Gastroesophageal sphincter (tissue), 4 donors: ENCODE data around the gene AFF3. TPM values are rescaled to one million over a fixed set of nuclear protein-coding genes. Genes with fewer than 3 reads are reported as not detected.

ENCODE experiments used
- ATAC-seq: fragments of 150-250 bp; one replicate; pipeline ENCODE4 v1.9.1; 2016; ENCODE audit warnings: mild to moderate bottlenecking, moderate library complexity
- H3K27ac ChIP-seq, 4 donors: fragments of 200-600 bp; sonication (generic) in 3 of 4; 1 replicate in 3 of 4; 2 replicates in 1 of 4; pipeline ENCODE4 v1.5.1; 2016 to 2019
- H3K27me3 ChIP-seq: fragments of 200-600 bp; sonication (generic); one replicate; pipeline ENCODE4 v1.5.1; 2019
- H3K36me3 ChIP-seq, 2 donors: fragments of 200-600 bp; sonication (generic); one replicate each; pipeline ENCODE4 v1.5.1; 2019; ENCODE audit warnings: control low read depth in 1 of 2
- H3K4me1 ChIP-seq, 3 donors: fragments of 200-600 bp; sonication (generic); 1 replicate in 2 of 3; 2 replicates in 1 of 3; pipeline ENCODE4 v1.5.1; 2016 to 2019; ENCODE audit warnings: control low read depth in 2 of 3
- H3K4me3 ChIP-seq, 2 donors: fragments of 200-600 bp; sonication (generic); one replicate each; pipeline ENCODE4 v1.5.1; 2019; ENCODE audit warnings: mild to moderate bottlenecking in 1 of 2, moderate library complexity in 1 of 2
- H3K9me3 ChIP-seq, 3 donors: fragments of 200-600 bp; sonication (generic); one replicate each; pipeline ENCODE4 v1.5.1; 2017 to 2019; ENCODE audit warnings: control low read depth in 2 of 3
- CTCF ChIP-seq, 4 experiments: fragments of 200-600 bp in 2 of 4; fragments of 450-650 bp in 2 of 4; sonication (generic) in 1 of 4; IDR thresholded peaks; one replicate each; pipeline ENCODE4 v1.5.1; 2017 to 2019; ENCODE audit warnings: antibody characterized with exemption in 4 of 4, mild to moderate bottlenecking in 2 of 4, moderate library complexity in 2 of 4
- EP300 ChIP-seq: sonication (generic); formaldehyde crosslinking; IDR thresholded peaks from one replicate; pipeline ENCODE4 v1.6.1; 2017; ENCODE audit warnings: antibody characterized with exemption, mild to moderate bottlenecking
- POLR2A ChIP-seq, 2 donors: fragments of 450-650 bp; IDR thresholded peaks; one replicate each; pipeline ENCODE4 v1.6.1; 2017; ENCODE audit warnings: antibody characterized with exemption in 2 of 2, mild to moderate bottlenecking in 2 of 2, moderate library complexity in 1 of 2
- POLR2AphosphoS5 ChIP-seq: sonication (generic); formaldehyde crosslinking; IDR thresholded peaks from one replicate; pipeline ENCODE4 v1.6.1; 2017; ENCODE audit warnings: antibody characterized with exemption
- WGBS, 2 donors: methylation state at CpG; one replicate each; pipeline ENCODE4 v1.1.5; 2018; ENCODE audit warnings: low coverage in 1 of 2; 5-methylcytosine and 5-hydroxymethylcytosine counted together
- total RNA-seq, 4 donors: library from RNA; depleted of rRNA; stranded (reverse); fragments of >200 nt; gene quantifications; one replicate each; pipeline ENCODE4 v1.1.0, GENCODE V29; 2016

The AFF3 gene
- total RNA-seq, 4 donors from 2014 or later: 15.4 to 74.8 (median 37.7) TPM

GRCh38 chr2:99806758-99807157 lies 335.6 kb downstream of the AFF3 start:
- TF ChIP-seq POLR2A (IDR thresholded peaks at IDR 0.05) (no peak), CTCF (IDR thresholded peaks at IDR 0.05) (no peak), EP300 (no peak), POLR2AphosphoS5 (no peak)
- Histone ChIP-seq H3K4me3 (no peak overlapping the region), H3K4me1 (no peaks in the 10 kb centered on the region), H3K27me3 (no peaks in the 10 kb centered on the region), H3K9me3 (no peaks in the 10 kb centered on the region), H3K27ac (no peak overlapping the region), H3K36me3 (no peaks in the 10 kb centered on the region)
- WGBS, 2 donors: 90 to 93% methylated on average over 2 of the region's 4 CpGs
- ATAC-seq: no peak

GRCh38 chr2:99805930-99806476 lies 336.4 kb downstream of the AFF3 start:
- Histone ChIP-seq H3K4me3 (no peak overlapping the region), H3K36me3 (no peaks in the 10 kb centered on the region), H3K4me1 (no peaks in the 10 kb centered on the region), H3K27ac (no peak overlapping the region), H3K27me3 (no peaks in the 10 kb centered on the region), H3K9me3 (no peaks in the 10 kb centered on the region)
- whole genome bisulfite sequencing, 2 donors: 92 to 96% methylated on average over 2 to 5 of the region's 5 CpGs
- TF ChIP-seq CTCF (IDR thresholded peaks at IDR 0.05) (no peak), POLR2AphosphoS5 (no peak)
- ATAC-seq: no peak

- Histone ChIP-seq H3K4me3 (no peak overlapping the region), H3K4me1 (no peaks in the 10 kb centered on the region), H3K36me3 (no peaks in the 10 kb centered on the region), H3K27me3 (no peaks in the 10 kb centered on the region), H3K27ac (no peak overlapping the region), H3K9me3 (no peaks in the 10 kb centered on the region)
- TF ChIP-seq POLR2A (IDR thresholded peaks at IDR 0.05) (no peak), EP300 (no peak), POLR2AphosphoS5 (no peak), CTCF (IDR thresholded peaks at IDR 0.05) (no peak)
- ATAC-seq: no peak
- WGBS, 2 donors: 58% methylated on average over 1 of the region's 1 CpG; no CpG with 5 or more reads in 1 of the 2 donors
Measured at GRCh38 chr2:99803846-99804245, 338.5 kb downstream of the AFF3 start.

- H3K4me3 ChIP-seq: no peak overlapping the region
- no peak for ATAC-seq
- no peak overlapping the region for H3K27ac ChIP-seq
- H3K9me3 ChIP-seq: peaks cover 0 to 3% (median 0%) of the 10 kb centered on the region in 3 donors
- TF ChIP-seq POLR2A (IDR thresholded peaks at IDR 0.05) (no peak), POLR2AphosphoS5 (no peak), EP300 (no peak), CTCF (IDR thresholded peaks at IDR 0.05) (no peak)
- WGBS, 2 donors: 64 to 67% methylated on average over 1 of the region's 1 CpG
- no peaks in the 10 kb centered on the region for H3K36me3 ChIP-seq
- H3K4me1 ChIP-seq: no peaks in the 10 kb centered on the region
- no peaks in the 10 kb centered on the region for H3K27me3 ChIP-seq
Measured at GRCh38 chr2:99802734-99803133, 339.7 kb downstream of the AFF3 start.

GRCh38 chr2:99801327-99801901 lies 341.0 kb downstream of the AFF3 start:
- Histone ChIP-seq H3K36me3 (no peaks in the 10 kb centered on the region), H3K9me3 (peaks cover 0 to 14% (median 0%) of the 10 kb centered on the region in 3 donors), H3K4me1 (no peaks in the 10 kb centered on the region), H3K27me3 (no peaks in the 10 kb centered on the region), H3K4me3 (no peak overlapping the region), H3K27ac (no peak overlapping the region)
- ATAC-seq: no peak
- no peak for TF ChIP-seq POLR2A (IDR thresholded peaks at IDR 0.05)
- TF ChIP-seq POLR2AphosphoS5: no peak
- TF ChIP-seq EP300: no peak
- no peak for TF ChIP-seq CTCF (IDR thresholded peaks at IDR 0.05)
- WGBS, 2 donors: 82 to 90% methylated on average over 4 of the region's 4 CpGs
